Measurements from ENCODE around the gene COBL. TPM values are rescaled to one million over a fixed set of nuclear protein-coding genes. Genes with fewer than 3 reads are reported as not detected.

Gene COBL
- total RNA-seq, 2 donors from 2014 or later = 36.5 to 46.6 TPM

GRCh38 chr7:51104278-51104677, 212.3 kb downstream of the COBL start:
- Histone ChIP-seq H3K9me3 (no peaks in the 10 kb centered on the region), H3K27me3 (replicated peaks; ENCODE audit: insufficient read depth) (no peaks in the 10 kb centered on the region), H3K4me1 (replicated peaks) (no peaks in the 10 kb centered on the region), H3K27ac (no peak overlapping the region), H3K36me3 (no peaks in the 10 kb centered on the region), H3K4me3 (no peak overlapping the region)
- DNase-seq (ENCODE audit: low spot score) = no peak
- intact Hi-C loops (cut with DNase I) = no loop called here
- TF ChIP-seq CTCF (IDR thresholded peaks at IDR 0.05) = no peak
- no peak for TF ChIP-seq POLR2A (IDR thresholded peaks at IDR 0.05)
- TF ChIP-seq POLR2AphosphoS5 (IDR thresholded peaks at IDR 0.05) = no peak
- 62% methylated on average over 3 of the region's 3 CpGs for WGBS

GRCh38 chr7:51103718-51104117, 212.9 kb downstream of the COBL start:
- intact Hi-C loops (cut with DNase I) = no loop called here
- 97% methylated on average over 5 of the region's 5 CpGs for WGBS
- Histone ChIP-seq H3K4me3 (no peak overlapping the region), H3K27ac (no peak overlapping the region), H3K27me3 (replicated peaks; ENCODE audit: insufficient read depth) (no peaks in the 10 kb centered on the region), H3K36me3 (no peaks in the 10 kb centered on the region), H3K4me1 (replicated peaks) (no peaks in the 10 kb centered on the region), H3K9me3 (no peaks in the 10 kb centered on the region)
- DNase-seq (ENCODE audit: low spot score) = no peak
- TF ChIP-seq CTCF (IDR thresholded peaks at IDR 0.05) (no peak), POLR2AphosphoS5 (IDR thresholded peaks at IDR 0.05) (no peak), POLR2A (IDR thresholded peaks at IDR 0.05) (no peak)

GRCh38 chr7:51102828-51103227, 213.8 kb downstream of the COBL start:
- Histone ChIP-seq H3K36me3 (no peaks in the 10 kb centered on the region), H3K4me1 (replicated peaks) (no peaks in the 10 kb centered on the region), H3K4me3 (no peak overlapping the region), H3K9me3 (no peaks in the 10 kb centered on the region), H3K27me3 (replicated peaks; ENCODE audit: insufficient read depth) (no peaks in the 10 kb centered on the region), H3K27ac (no peak overlapping the region)
- WGBS = 86% methylated on average over 2 of the region's 2 CpGs
- TF ChIP-seq POLR2A (IDR thresholded peaks at IDR 0.05) (no peak), CTCF (IDR thresholded peaks at IDR 0.05) (no peak), POLR2AphosphoS5 (IDR thresholded peaks at IDR 0.05) (no peak)
- DNase-seq (ENCODE audit: low spot score) = no peak
- intact Hi-C loops (cut with DNase I) = no loop called here

GRCh38 chr7:51101111-51101757, 215.4 kb downstream of the COBL start:
- H3K27ac ChIP-seq = no peak overlapping the region
- TF ChIP-seq POLR2A (IDR thresholded peaks at IDR 0.05) = no peak
- TF ChIP-seq POLR2AphosphoS5 (IDR thresholded peaks at IDR 0.05) = no peak
- TF ChIP-seq CTCF (IDR thresholded peaks at IDR 0.05) = no peak
- WGBS = 70% methylated on average over 1 of the region's 1 CpG
- DNase-seq (ENCODE audit: low spot score) = no peak
- H3K36me3 ChIP-seq = no peaks in the 10 kb centered on the region
- H3K27me3 ChIP-seq (replicated peaks; ENCODE audit: insufficient read depth) = no peaks in the 10 kb centered on the region
- no peak overlapping the region for H3K4me3 ChIP-seq
- H3K9me3 ChIP-seq = no peaks in the 10 kb centered on the region
- no peaks in the 10 kb centered on the region for H3K4me1 ChIP-seq (replicated peaks)
- intact Hi-C loops (cut with DNase I) = no loop called here

GRCh38 chr7:51090411-51090810, 226.2 kb downstream of the COBL start:
- Histone ChIP-seq H3K9me3 (no peaks in the 10 kb centered on the region), H3K4me1 (replicated peaks) (no peaks in the 10 kb centered on the region), H3K27ac (no peak overlapping the region), H3K27me3 (replicated peaks; ENCODE audit: insufficient read depth) (no peaks in the 10 kb centered on the region), H3K36me3 (no peaks in the 10 kb centered on the region), H3K4me3 (no peak overlapping the region)
- TF ChIP-seq CTCF (IDR thresholded peaks at IDR 0.05) = no peak
- TF ChIP-seq POLR2A (IDR thresholded peaks at IDR 0.05) = no peak
- no peak for TF ChIP-seq POLR2AphosphoS5 (IDR thresholded peaks at IDR 0.05)
- intact Hi-C loops (cut with DNase I) = no loop called here
- 84% methylated on average over 2 of the region's 2 CpGs for WGBS
- DNase-seq (ENCODE audit: low spot score) = no peak

All from prostate gland (tissue), 2 donors.